CD4-positive, alpha-beta T cell treated with Interleukin-21 for 1 hour (primary cell): Measurements from ENCODE around the gene CAMKMT.
"Not testable (repeated sequence)": the region's sequence is repeated elsewhere in the genome, so short reads cannot be mapped to it uniquely, and the experiment has no call there.

Experiments used
- DNase-seq: peaks from one replicate; pipeline ENCODE4 v3.0.0-alpha.2; 2020

Gene CAMKMT

GRCh38 chr2:44362207-44363015 is 664 bp downstream of the CAMKMT start:
- peak; percentile 34 for DNase-seq

GRCh38 chr2:44364604-44365003 is 2.9 kb downstream of the CAMKMT start:
- DNase-seq = no peak

GRCh38 chr2:44367591-44367990 is 5.8 kb downstream of the CAMKMT start:
- DNase-seq = no peak

- DNase-seq = no peak
Measured at GRCh38 chr2:44369392-44369791, 7.6 kb downstream of the CAMKMT start.

DNA sequence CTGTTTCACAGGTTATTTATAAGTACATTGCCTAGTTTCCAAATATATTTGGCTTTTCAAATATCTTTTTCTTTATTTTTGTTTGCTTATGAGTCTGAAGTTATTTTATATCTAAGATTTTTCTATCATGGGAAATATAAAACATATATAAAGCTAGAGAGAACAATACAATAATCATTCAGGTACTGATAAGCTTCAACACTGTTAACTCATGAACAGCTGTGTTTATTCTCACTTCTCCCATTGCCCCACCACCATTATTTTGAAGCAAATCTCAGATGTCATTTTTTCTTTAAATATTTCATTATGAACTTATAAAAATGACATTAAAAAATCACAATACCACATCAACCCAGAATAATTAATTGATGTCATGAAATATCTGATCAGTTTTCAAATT is 9.7 kb downstream of the CAMKMT start:
- no peak for DNase-seq

GRCh38 chr2:44372246-44372645 is 10.5 kb downstream of the CAMKMT start:
- DNase-seq = no peak

GRCh38 chr2:44377486-44377885 is 15.7 kb downstream of the CAMKMT start:
- no peak for DNase-seq

- not testable (repeated sequence) for DNase-seq
Measured at GRCh38 chr2:44385226-44385625, 23.5 kb downstream of the CAMKMT start.

GRCh38 chr2:44388877-44389276 is 27.1 kb downstream of the CAMKMT start:
- DNase-seq = no peak

GRCh38 chr2:44389895-44390294 is 28.1 kb downstream of the CAMKMT start:
- DNase-seq = no peak

- DNase-seq = peak; percentile 49
Measured at GRCh38 chr2:44392338-44392943, 30.7 kb downstream of the CAMKMT start.

DNA sequence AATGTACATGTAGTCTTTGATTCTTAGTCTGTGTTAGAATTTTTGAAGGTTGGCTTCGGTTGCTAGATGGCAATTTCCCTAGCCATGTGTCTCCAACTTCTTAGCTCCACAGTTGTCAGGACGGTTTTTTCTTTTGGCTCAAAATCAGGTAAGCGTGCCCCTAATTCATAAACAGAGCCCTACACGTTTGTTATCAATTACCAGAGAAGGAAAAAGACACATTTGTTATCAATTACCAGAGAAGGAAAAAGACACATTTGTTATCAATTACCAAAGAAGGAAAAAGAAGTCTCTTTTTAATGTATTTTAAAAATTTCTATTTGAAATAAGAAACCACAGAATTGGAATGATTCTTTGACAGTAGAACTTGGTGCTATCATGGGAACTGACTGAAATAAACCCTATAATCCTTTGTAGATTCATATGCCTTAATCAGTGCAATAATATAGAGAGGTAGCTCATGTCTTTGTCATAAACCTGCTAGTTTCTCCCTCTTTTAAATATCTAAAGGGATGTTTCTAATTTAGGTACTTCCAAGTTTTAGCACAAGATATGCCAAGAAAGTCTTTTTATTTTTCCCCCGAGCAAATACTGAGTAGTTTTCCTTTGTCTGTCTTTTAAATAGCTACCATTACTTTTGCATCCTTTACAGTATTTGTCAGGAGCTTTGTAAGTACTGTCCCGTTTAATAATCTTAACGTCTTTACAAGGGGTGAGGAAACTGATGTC is 35.9 kb downstream of the CAMKMT start:
- DNase-seq = no peak

DNA sequence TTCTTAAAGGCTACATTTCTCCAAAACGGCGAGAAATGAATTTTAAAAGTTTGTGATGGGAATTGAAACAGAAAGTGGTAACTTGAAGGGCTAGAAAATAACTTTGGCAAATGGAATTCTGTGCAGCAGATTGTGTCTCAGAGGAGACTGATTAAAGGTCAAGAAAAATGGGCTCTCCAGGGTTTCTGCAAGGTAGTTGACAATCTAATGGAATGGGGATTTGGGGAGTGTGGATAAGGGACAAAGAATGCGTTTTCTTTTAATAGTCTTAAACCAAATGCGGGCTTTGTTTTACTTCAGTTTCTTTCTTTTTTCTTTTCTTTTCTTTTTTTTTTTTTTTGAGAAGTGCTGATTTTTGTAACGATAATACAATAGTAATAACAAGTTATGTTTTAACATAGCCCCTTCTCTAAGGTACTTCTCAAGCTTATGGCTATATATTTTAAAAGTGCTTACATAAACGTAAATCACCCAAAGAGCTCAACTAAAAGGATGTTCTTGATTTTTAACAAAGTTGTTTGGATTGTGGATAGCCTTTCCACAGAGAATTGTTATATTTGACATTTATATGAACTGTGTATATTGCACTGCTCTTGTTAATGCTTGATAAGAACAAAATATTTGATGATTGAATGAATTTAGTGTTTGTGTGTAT is 36.6 kb downstream of the CAMKMT start:
- DNase-seq = no peak

DNA sequence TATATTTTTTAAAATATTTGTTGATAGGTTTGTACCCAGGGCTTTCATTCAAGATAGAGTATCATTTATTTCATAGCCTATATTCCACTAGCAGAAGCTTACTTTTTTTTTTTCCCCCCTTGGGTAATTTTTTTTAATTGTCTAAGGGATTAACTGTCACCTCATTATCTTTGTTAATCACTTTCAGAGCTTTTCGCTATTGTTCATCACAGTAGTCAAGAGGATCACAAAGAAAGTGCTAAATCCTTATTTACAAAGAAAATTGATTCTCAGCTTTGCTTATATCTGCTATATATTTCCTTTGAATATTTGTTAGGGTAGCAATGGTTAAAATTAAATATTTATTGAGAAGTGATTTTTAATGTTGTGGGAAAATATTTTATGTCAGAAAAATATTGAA is 59.0 kb downstream of the CAMKMT start:
- no peak for DNase-seq

DNA sequence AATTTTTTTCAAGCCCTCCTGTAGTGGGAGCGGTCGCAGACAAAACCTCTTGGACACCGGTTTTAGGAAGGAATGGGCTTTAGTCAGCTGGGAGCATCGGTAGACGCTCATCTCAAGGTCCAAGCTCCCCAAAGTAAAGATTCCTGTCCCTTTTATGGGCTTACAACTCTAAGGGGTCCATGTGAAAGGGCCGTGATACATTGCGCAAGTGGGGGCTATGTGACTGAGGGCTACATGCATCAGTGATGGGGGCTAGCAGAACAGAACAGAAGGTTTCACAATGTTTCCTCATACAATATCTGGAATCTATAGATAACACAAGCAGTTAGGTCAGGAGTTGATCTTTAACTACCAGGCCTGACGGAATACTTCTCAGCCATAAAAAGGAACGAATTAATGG is 62.5 kb downstream of the CAMKMT start:
- no peak for DNase-seq

DNA sequence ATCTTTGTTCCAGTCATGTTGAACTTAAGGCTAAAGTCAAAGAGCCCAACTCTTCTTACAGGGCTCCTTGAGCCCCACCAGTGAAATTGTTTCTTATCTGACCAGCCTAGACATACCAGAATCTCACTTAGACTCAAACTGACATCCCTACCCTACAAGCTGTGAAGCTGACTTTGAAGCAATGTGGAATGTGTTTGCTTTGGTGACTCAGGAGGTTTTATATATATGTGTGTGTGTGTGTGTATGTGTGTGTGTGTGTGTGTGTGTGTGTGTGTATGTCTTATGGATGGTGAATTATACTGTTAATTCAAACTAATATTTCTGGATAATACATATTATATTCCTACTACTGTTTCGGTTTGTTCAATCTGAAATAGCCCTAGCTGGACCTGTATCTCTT is 67.3 kb downstream of the CAMKMT start:
- no peak for DNase-seq

- DNase-seq = no peak
Measured at GRCh38 chr2:44430342-44430741, 68.6 kb downstream of the CAMKMT start.

DNA sequence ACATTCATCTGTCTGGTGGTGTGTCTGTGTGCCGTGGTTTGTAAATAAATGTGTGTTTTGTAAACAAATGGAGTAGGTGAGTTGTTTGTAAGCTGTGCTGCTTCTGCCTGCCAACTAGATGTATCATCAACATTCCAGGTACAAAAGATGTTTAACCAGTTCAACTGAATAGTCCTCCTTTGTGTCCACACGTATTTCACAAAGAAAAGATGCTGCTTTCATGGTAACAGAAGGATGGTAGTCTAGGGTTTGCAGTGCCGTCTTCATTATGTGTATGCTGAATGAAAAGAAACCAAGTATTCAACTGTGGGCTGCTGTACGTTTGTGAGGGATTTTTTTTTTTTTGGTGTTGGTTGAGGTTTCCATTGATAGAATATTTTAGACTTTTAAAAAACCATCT is 72.1 kb downstream of the CAMKMT start:
- DNase-seq = no peak

GRCh38 chr2:44441200-44441599 is 79.5 kb downstream of the CAMKMT start:
- no peak for DNase-seq

- DNase-seq = no peak
Measured at GRCh38 chr2:44442019-44442418, 80.3 kb downstream of the CAMKMT start.

GRCh38 chr2:44443517-44443916 is 81.8 kb downstream of the CAMKMT start:
- no peak for DNase-seq

DNA sequence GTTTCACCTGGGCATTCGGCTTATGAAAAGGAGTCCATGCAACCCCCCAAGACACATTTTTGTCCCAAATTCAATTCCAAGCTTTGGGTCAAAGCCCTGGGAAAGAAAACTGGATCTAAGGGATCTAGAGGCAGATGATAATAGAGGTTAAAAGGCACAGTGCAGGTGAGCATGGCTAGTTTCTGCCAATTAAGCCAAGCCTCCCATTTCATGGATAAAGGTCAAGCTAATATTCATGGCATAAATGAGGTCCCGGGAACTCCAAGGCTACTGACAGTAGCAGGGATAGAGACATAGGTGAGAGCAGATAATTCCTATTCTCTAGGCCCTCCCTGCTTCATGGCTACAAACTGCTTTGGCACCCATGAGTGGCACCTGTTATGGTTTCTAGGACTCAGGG is 83.1 kb downstream of the CAMKMT start:
- no peak for DNase-seq

GRCh38 chr2:44448860-44449527 is 87.2 kb downstream of the CAMKMT start:
- no peak for DNase-seq
